ENCODE data around the gene LKAAEAR1.
"Not testable (repeated sequence)": the region's sequence is repeated elsewhere in the genome, so short reads cannot be mapped to it uniquely, and the experiment has no call there.

Gene LKAAEAR1

DNA sequence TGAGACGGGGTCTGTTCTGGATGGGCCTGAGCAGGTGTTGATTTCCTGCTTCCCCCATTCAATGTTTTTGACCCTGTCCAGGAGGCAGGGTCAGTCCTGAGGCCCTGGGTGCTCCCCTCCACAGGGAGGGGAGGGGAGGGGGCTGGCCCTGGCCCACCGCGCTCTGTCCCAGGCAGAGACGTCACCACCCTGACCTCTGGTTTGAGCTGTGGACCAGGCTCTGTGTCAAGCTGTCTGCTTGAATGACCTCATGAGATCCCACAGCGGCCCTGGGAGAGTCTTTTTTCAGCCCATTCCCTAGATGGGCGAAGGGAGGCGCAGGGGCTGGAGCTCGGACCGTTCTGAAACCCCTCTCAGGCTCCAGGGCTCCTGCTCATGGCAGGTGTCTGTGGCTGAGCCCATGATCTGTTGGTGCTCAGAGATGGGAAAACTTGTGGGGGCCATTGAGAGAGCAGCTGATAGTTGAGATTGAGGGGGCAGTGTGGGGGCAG lies 8.9 kb upstream of the LKAAEAR1 start:
- Histone ChIP-seq H3K4me3 (no peak overlapping the region), H3K27ac (no peak overlapping the region)
- DNase-seq (ENCODE audit: low spot score), result no peak
- TF ChIP-seq, protein P1, sequence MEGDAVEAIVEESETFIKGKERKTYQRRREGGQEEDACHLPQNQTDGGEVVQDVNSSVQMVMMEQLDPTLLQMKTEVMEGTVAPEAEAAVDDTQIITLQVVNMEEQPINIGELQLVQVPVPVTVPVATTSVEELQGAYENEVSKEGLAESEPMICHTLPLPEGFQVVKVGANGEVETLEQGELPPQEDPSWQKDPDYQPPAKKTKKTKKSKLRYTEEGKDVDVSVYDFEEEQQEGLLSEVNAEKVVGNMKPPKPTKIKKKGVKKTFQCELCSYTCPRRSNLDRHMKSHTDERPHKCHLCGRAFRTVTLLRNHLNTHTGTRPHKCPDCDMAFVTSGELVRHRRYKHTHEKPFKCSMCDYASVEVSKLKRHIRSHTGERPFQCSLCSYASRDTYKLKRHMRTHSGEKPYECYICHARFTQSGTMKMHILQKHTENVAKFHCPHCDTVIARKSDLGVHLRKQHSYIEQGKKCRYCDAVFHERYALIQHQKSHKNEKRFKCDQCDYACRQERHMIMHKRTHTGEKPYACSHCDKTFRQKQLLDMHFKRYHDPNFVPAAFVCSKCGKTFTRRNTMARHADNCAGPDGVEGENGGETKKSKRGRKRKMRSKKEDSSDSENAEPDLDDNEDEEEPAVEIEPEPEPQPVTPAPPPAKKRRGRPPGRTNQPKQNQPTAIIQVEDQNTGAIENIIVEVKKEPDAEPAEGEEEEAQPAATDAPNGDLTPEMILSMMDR (IDR thresholded peaks at IDR 0.05), result no peak

DNA sequence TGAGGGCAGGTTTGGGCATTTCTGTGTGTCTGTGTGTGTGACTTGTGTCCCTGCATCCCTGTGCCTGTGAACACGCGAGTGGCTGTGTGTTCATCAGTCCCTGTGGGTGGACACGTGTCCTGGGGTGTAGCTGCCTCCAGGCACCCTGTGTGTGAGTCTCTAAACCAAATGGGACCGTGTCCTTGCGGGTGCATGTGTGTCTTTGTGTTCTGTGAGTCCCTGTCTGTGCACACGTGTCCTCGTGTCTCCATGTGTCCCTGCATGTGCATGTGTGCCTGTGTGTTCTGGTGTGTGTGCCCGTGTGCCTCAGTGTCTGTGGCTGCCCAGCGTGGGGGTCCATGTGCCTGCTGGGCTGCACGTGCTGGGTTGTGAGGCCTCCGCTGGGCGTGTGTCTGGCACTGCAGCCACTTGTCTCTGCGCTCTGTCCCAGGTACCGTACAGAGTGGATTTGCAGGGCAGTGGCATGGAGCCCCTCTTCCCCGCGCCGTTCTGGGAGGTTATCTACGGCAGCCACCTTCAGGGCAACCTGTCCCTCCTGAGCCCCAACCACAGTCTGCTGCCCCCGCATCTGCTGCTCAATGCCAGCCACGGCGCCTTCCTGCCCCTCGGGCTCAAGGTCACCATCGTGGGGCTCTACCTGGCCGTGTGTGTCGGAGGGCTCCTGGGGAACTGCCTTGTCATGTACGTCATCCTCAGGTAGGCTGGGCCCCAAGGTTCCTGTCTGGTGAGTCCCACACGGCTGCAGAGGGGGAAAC lies 8.2 kb upstream of the LKAAEAR1 start:
- Histone ChIP-seq H3K4me3 (no peak overlapping the region), H3K27ac (no peak overlapping the region)
- TF ChIP-seq, protein P1 (IDR thresholded peaks at IDR 0.05), result no peak
- no peak for DNase-seq (ENCODE audit: low spot score)

DNA sequence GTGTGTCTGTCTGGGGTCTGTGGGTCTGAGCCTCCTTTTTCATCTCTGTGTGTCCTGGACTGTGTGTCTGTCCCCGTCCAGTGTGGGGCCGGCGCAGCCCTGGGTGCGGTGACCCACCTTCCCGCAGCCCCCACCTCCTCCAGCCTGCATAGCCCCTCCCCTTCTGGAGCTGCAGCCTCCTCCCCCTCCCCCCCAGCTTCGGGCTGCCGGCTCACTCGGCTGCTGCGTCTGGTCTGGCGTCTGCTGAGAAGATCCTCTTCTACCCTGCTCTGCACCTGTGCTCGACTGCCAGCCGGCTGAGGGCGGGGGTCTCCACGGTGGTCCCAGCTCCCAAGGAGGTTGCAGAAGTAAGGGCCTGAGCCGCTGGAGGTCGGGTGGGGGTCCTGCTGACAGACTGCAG lies 7.6 kb upstream of the LKAAEAR1 start:
- TF ChIP-seq, protein P1 (IDR thresholded peaks at IDR 0.05), result no peak
- DNase-seq (ENCODE audit: low spot score), result no peak
- Histone ChIP-seq H3K27ac (no peak overlapping the region), H3K4me3 (no peak overlapping the region)

DNA sequence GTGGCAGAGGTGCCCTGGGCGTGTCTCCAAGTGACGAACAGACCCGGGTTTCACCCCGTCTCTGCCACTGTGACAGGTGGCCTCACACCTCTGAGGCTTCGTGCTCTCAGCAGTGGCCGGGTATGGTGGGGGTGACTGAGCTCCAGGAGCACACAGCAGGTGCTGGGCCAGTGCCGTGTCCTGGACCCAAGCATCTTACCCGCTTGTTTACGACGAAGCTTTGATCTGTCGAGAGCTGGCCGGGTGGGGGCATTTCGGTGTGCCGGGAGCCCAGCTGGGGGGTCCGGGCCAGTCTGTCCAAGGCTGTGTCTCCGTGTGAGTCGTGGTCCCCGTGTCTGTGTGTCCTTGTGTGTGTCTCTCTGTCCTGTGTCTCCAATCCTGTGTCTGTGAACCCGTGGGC lies 7.1 kb upstream of the LKAAEAR1 start:
- Histone ChIP-seq H3K27ac (no peak overlapping the region), H3K4me3 (no peak overlapping the region)
- TF ChIP-seq, protein P1 (IDR thresholded peaks at IDR 0.05), result no peak
- no peak for DNase-seq (ENCODE audit: low spot score)

DNA sequence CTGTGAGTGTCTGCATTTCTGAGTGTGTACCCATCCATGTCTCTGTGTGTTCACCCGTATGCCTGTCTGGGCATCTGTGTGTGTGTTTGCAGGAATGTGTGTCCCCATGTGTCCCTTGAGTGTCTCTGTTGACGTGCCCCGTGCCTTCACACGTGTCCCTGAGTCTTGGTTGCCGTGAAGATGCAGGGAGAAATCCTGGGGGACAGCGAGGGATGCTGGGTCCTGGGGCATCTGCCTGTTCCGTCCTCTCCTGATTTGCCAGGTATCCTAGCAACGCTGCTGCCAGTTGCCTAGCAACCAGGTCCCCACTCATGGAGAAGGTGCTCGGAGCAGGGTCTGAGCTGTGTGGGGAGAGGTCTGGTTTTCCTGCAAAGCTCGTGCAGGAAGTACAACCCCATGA lies 6.0 kb upstream of the LKAAEAR1 start:
- TF ChIP-seq, protein P1 (IDR thresholded peaks at IDR 0.05), result no peak
- no peak overlapping the region for H3K27ac ChIP-seq
- no peak overlapping the region for H3K4me3 ChIP-seq
- no peak for DNase-seq (ENCODE audit: low spot score)

DNA sequence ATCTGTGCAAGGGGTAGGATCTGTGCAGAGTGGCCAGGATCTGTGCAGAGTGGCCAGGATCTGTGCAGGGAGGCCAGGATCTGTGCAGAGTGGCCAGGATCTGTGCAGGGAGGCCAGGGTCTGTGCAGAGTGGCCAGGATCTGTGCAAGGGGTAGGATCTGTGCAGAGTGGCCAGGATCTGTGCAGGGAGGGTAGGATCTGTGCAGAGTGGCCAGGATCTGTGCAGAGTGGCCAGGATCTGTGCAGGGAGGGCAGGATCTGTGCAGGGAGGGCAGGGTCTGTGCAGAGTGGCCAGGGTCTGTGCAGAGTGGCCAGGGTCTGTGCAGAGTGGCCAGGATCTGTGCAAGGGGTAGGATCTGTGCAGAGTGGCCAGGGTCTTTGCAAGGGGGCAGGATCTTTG lies 4.4 kb upstream of the LKAAEAR1 start:
- H3K27ac ChIP-seq; DNase-seq (ENCODE audit: low spot score); H3K4me3 ChIP-seq: not testable (repeated sequence)

DNA sequence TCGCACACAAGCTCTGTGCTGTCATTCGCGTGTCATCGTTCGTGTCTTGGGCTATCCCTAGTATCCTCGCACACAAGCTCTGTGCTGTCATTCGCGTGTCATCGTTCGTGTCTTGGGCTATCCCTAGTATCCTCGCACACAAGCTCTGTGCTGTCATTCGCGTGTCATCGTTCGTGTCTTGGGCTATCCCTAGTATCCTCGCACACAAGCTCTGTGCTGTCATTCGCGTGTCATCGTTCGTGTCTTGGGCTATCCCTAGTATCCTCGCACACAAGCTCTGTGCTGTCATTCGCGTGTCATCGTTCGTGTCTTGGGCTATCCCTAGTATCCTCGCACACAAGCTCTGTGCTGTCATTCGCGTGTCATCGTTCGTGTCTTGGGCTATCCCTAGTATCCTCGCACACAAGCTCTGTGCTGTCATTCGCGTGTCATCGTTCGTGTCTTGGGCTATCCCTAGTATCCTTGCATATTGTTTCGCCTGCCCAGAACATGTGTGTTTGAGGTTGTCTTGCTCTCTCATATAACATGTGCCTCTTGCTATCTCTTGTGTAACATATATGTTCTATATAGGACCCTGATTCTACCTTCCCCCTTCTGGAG lies 3.1 kb upstream of the LKAAEAR1 start:
- H3K27ac ChIP-seq; DNase-seq (ENCODE audit: low spot score); H3K4me3 ChIP-seq: not testable (repeated sequence)

DNA sequence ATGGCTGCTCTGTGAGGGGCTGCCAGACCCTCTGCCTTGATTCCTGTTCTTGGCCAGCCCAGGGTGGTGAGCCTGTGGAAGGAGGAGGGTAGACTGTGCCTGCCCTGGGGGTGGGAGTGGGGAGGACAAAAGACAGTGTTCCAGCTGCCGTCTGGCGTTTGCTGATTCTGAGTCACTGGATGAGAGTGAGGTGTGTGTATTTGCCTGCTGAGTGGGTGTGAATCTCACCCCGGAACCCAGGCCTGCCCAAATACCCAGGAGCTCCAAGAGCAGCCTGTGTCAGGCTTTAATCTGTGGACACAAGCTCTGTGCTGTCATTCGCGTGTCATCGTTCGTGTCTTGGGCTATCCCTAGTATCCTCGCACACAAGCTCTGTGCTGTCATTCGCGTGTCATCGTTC lies 2.6 kb upstream of the LKAAEAR1 start:
- Histone ChIP-seq H3K4me3 (no peak overlapping the region), H3K27ac (no peak overlapping the region)
- DNase-seq (ENCODE audit: low spot score), result no peak
- TF ChIP-seq, protein P1 (IDR thresholded peaks at IDR 0.05), result no peak

All from coronary artery (tissue), 2 donors.